Activated CD4-positive, alpha-beta T cell treated with anti-CD3 and anti-CD28 coated beads, Interleukin-2, amount 50 U/mL, for 4 hours (primary cell): ENCODE results near the gene KRTAP9-1.
"Not testable (repeated sequence)": the region's sequence is repeated elsewhere in the genome, so short reads cannot be mapped to it uniquely, and the experiment has no call there.

ENCODE experiments used
- DNase-seq, 2 experiments: peaks; one replicate each; pipeline ENCODE4 v3.0.0-alpha.2; 2020

KRTAP9-1 gene

DNA sequence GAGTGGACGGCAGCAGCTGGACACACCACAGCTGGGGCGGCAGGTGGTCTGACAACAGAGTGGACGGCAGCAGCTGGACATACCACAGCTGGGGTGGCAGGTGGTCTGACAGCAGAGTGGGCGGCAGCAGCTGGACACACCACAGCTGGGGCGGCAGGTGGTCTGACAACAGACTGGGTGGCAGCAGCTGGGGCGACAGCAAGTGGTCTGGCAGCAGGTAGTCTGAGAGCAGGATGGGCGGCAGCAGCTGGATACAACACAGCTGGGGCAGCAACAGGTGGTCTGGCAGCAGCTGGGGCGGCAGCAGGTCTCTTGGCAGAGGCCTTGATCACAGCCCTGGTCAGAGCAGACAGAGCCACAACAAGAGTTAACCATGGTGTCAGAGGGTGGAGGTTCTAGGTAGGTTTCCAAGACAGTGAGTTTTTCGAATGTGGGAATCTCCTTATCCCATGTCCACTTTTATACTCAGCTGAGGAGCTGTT is 5.2 kb upstream of the KRTAP9-1 start, which contains the start of gene KRTAP4-1:
KRTAP4-1 (minus strand) TSS at position 432 of the 482 bp plus-strand sequence; CDS start at position 375, 57 bp downstream.
- no peak for DNase-seq

DNA sequence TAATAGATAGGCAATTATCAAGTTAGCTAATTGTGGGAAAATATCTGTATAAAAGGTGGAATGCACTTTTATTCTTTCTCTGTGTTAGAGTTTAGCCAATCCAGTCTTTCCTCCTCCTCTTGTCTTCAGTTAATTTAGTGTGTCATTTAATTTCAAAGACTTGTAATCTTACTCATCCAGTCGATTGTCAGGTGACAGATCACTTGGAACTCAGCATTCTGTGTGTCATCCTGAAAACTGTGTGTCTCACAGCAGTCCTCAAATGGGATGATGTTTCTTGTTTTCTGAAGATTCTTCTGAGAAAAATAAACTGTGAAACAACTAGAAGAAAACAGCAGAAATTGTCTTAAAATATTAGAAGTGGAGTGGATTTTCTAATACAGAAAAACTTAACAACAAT is 4.7 kb upstream of the KRTAP9-1 start:
- DNase-seq: no peak

DNA sequence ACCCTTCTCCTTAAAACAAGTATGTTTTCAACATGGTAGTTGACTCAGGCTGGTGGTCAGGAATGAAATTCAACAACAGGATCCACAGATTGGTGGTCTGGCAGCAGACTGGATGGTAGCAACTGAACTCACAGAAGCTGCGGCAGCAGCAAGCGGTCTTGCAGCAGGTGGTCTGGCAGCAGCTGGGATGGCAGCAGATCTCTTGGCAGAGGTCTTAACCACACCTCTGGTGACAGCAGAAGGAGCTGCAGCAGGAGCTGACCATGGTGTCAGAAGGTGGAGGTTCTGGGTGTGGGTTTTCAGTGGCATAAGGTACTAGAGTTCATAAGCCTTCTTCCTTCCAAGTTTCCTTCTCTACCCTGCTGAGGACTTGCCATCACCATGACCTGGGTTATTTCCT is 2.8 kb upstream of the KRTAP9-1 start:
- no peak for DNase-seq

DNA sequence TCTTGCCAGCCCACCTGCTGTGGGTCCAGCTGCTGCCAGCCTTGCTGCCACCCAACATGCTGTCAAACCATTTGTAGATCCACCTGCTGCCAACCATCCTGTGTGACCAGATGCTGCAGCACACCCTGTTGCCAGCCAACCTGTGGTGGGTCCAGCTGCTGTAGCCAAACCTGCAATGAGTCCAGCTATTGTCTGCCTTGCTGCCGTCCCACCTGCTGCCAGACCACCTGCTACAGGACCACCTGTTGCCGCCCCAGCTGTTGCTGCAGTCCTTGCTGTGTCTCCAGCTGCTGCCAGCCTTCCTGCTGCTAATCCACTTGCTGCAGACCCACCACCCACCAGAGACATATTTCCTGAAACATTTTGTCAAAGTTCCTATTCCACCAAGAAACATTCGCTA is 641 bp downstream of the KRTAP9-1 start:
- DNase-seq: no peak

DNA sequence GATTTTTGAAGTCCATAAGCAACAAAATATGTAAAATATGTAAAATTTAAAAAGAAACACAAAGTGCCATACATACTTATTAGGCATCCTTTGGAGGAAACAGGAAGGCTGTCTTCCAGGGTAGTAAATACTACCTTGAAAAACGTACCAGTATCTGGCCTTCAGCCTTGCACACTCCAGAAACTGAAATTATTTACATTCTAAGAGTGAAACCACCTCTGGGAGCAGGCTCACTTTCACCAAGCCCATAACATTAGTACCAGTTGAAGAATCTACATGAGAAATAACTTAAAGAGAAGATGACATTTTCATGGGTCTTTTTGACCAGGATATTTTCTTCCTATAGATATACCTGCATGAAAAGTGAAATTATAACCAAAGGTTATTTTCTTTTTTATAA is 6.4 kb downstream of the KRTAP9-1 start:
- no peak for DNase-seq

DNA sequence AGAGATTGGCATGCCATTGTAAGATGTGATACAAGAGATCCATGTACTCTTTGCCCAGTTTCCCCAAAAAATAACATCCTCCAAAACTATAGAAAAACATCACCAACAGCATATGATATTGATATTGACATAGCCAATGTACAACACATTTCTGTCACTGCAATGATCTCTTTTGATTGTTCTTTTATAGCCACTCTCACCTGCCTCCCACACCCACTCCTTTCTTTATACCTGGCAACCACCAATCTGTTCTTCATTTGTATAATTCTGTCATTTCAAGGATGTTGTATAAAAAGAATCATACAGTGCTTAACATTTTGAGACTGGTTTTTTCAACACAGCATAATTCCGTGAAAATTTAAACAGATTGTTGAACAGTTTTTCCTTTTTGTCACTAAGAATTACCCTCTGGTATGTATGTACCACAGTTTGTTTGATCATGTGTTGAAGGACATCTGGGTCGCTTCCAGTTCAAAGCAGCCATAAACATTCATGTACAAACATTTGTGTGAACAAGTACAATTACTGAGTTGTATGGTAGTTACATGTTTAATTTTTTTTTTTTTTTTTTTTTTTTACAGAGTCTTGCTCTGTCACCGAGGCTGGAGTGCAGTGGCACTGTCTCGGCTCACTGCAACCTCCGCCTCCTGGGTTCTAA is 9.9 kb downstream of the KRTAP9-1 start:
- no peak for DNase-seq

DNA sequence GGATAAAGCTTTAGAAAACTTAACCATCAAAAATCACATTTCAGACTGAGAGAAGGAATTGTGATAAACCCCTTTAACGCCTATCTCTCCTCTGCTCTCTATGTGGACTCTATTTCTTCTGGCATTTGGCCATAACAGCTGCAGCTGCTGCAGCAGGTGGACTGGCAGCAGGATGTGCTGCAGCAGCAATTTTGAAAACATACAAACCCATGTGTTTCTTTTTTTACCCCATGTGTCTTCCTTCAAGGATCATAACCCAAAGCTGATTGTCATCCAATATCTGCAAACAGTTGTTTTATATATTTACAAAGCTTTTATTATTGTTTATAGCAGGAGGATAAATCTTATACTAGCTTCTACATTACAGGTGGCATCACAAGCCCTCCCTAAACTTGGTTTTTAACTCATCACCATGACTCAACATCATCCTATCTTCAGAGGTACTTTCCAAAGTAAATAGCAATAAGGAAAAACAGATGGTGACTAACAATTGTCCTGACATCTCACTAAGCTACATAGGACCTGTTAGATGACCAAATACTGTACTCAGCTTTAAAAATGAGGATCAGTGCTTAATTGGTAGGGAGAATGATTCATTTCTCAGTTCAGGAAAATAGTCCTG is 22.3 kb downstream of the KRTAP9-1 start:
- DNase-seq: no peak

DNA sequence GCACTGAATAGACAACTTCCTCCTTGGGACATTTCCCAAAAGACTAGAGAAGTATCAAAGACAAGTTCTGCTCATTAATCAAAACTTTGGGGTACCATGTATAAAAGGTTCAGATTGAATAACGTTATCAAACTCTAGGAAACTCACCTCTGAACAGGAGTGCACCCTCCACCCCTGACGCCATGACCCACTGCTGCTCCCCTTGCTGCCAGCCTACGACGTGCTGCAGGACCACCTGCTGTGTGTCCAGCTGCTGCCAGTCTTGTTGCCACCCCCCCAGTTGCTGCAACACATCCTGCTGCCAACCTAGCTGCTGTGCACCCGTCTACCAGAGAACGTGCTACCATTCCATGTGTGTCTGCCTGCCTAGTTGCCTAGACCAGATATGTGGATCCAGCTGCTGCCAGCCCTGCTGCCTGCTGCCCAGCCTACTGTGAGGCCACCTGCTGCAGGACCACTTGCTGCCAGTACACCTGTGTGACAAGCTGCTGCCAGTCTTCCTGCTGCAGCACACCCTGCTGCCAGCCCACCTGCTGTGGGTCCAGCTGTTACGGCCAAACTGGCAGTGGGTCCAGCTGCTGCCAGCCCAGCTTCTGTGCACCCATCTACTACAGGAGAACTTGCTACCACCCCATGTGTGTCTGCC is 23.0 kb downstream of the KRTAP9-1 start:
- DNase-seq: no peak

DNA sequence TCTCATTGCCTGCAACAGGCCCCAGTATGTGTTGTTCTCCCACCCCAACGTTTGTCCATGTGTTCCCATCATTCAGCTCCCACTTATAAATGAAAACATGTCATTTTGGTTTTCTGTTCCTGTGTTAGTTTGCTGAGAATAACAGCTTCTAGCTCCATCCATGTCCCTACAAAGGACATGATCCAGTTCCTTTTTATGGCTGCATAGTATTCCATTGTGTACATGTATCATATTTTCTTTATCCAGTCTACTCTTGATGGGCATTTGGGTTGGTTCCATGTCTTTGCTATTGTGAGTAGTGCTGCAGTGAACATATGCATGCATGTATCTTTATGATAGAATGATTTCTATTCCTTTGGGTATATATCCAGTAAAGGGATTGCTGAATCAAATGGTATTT is 26.0 kb downstream of the KRTAP9-1 start:
- no peak for DNase-seq

DNA sequence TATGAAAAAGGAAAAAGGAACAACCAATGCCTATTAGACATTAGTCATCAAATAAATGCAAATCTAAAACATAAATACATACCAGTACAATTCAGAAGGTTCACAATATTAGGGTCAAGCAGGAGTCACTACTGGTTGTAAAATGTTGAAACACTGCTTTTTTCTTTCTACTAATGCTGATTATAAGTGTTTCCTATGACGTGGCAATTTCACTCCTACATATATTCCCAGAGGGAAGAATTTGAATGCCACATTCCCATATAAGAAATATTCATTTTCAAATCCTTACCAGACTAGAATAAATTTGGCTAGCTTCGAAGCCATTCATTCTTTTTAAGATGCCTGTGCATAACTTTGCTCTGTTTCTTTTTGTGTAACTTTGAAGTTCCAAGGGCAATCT is 34.1 kb downstream of the KRTAP9-1 start:
- no peak for DNase-seq

DNA sequence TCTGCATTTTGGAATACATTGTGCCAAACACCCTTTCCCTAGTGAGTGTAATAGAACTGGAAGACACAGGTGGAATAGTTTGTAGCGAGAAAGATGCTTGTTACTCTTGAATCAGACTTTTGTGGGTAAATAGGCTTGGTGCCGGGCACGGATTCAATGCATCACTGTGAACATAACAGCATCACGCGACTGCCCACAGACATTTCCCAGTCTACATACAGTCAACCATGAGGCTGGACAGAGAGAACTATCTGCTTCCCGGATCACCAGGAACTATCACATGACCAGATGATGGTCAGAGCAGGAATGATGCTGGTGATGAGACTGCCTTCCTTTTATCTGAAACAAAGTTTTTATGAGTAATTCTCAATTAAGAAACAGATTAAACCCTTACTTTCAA is 36.4 kb downstream of the KRTAP9-1 start:
- DNase-seq: no peak

DNA sequence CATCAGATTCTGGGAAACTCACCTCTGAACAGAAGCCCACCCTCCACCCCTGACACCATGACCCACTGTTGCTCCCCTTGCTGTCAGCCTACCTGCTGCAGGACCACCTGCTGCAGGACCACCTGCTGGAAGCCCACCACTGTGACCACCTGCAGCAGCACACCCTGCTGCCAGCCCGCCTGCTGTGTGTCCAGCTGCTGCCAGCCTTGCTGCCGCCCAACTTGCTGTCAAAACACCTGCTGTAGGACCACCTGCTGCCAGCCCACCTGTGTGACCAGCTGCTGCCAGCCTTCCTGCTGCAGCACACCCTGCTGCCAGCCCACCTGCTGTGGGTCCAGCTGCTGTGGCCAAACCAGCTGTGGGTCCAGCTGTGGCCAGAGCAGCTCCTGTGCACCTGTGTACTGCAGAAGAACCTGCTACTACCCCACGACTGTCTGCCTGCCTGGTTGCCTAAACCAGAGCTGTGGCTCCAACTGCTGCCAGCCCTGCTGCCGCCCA is 37.0 kb downstream of the KRTAP9-1 start, which contains the start of gene KRTAP9-2:
KRTAP9-2 (plus strand) TSS at position 51 of the 498 bp plus-strand sequence; CDS start at position 58, 7 bp downstream.
- DNase-seq: not testable (repeated sequence)

DNA sequence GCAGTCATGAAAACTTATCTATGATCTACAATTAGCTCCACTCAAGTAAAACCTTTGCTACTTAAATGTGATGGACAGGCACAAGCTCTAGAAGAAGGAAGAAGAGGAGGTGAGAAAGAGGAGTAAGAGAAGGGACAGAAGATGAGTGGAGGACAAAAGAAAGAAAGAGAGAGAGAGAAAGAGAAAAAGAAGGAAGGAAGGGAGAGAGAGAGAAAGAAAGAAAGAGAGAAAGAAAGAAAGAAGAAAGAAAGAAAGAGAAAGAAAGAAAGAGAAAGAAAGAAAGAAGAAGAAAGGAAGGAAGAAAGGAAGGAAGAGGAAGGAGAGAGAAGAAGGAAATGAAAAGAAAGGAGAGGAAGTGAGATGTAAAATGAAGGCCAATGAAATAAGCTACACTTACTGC is 40.4 kb downstream of the KRTAP9-1 start:
- DNase-seq: no peak

DNA sequence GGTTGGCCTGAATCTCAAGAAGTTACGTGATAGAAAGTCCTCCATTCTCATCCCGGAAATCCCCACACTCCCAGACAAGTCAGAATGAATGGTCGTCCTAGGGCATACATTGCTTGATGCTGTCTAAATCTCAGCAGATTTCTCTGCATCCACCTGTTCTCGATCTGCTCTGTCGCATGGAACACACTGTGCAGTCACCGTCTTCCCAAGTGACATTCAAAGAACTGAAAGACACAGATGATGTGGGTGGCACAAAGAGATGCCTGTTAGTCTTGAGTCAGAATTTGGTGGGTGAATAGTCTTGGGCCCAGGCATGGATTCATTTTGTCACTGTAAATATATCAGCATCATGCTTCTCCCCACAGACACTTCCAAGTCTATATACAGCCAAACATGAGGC is 42.0 kb downstream of the KRTAP9-1 start:
- no peak for DNase-seq

DNA sequence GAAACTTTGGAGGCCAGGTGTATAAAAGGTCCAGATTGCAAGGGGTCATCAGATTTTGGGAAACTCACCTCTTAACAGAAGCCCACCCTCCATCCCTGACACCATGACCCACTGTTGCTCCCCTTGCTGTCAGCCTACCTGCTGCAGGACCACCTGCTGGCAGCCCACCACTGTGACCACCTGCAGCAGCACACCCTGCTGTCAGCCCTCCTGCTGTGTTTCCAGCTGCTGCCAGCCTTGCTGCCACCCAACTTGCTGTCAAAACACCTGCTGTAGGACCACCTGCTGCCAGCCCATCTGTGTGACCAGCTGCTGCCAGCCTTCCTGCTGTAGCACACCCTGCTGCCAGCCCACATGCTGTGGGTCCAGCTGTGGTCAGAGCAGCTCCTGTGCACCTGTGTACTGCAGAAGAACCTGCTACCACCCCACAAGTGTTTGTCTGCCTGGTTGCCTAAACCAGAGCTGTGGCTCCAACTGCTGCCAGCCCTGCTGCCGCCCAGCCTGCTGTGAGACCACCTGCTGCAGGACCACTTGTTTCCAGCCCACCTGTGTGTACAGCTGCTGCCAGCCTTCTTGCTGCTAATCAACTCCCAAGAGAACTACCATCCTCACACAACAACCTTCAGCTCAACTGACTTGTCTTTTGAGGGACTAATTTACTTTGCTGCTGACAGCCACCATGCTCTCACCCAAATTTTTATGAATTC is 42.9 kb downstream of the KRTAP9-1 start, which contains the start of gene KRTAP9-3:
KRTAP9-3 (plus strand) TSS at position 51 of the 707 bp plus-strand sequence; CDS start at position 104, 53 bp downstream.
- DNase-seq: not testable (repeated sequence)

DNA sequence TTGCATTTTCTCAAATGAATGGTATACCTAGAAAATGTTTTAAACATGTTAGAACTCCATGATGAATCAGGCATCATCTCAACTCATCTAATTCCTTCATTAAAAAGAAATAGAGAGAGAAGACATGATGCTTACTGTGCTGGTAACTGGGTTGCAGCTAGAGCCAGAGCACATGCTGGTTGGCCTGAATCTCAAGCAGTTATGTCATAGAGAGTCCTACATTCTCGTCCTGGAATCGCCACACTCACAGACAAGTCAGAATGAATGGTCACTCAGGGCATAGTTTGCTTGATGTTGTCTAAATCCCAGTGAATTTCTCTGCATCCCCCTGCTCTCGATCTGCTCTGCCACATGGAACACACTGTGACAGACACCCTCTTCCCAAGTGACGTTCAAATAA is 47.4 kb downstream of the KRTAP9-1 start:
- DNase-seq: not testable (repeated sequence)

DNA sequence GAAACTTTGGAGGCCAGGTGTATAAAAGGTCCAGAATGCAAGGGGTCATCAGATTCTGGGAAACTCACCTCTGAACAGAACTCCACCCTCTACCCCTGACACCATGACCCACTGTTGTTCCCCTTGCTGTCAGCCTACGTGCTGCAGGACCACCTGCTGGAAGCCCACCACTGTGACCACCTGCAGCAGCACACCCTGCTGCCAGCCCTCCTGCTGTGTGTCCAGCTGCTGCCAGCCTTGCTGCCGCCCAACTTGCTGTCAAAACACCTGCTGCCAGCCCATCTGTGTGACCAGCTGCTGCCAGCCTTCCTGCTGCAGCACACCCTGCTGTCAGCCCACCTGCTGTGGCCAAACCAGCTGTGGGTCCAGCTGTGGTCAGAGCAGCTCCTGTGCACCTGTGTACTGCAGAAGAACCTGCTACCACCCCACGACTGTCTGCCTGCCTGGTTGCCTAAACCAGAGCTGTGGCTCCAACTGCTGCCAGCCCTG is 48.3 kb downstream of the KRTAP9-1 start, which contains the start of gene KRTAP9-8:
KRTAP9-8 (plus strand) TSS at position 51 of the 489 bp plus-strand sequence; CDS start at position 104, 53 bp downstream.
- not testable (repeated sequence) for DNase-seq
